GM10248 (cell line): ENCODE data around the gene CACNG4.

Source experiments
- CTCF ChIA-PET: fragments of 300-600 bp; sonication (Branson Sonifier 250); formaldehyde crosslinking; extraction: SDS; loops from one replicate; lab custom pipeline; 2021; ENCODE audit warnings: antibody characterized with exemption; lab: Yijun Ruan, JAX
- POLR2A ChIA-PET: fragments of 350-650 bp; sonication (Branson Sonifier 250); formaldehyde crosslinking; extraction: SDS; loops from one replicate; lab custom pipeline; 2020; ENCODE audit warnings: antibody characterized with exemption; lab: Yijun Ruan, JAX
- DNase-seq: peaks from one replicate; pipeline ENCODE4 v3.0.0; 2012; ENCODE audit errors: extremely low spot score
- TF ChIP-seq, protein P1 (sequence below): IDR thresholded peaks from 2 replicates; pipeline ENCODE4 v1.5.1; 2012; ENCODE audit warnings: mild to moderate bottlenecking, low read depth; ENCODE audit errors: extremely low read depth, missing control alignments, control extremely low read depth

Gene CACNG4

GRCh38 chr17:66956941-66957340 lies 7.6 kb upstream of the CACNG4 start:
- DNase-seq: no peak
- ChIA-PET POLR2A (no interaction called here), CTCF (interaction anchor here (0.9 kb wide), 1 partner anchor 229 kb away, joined by 3 read pairs; no protein-coding TSS in a partner anchor)
- TF ChIP-seq, protein P1, sequence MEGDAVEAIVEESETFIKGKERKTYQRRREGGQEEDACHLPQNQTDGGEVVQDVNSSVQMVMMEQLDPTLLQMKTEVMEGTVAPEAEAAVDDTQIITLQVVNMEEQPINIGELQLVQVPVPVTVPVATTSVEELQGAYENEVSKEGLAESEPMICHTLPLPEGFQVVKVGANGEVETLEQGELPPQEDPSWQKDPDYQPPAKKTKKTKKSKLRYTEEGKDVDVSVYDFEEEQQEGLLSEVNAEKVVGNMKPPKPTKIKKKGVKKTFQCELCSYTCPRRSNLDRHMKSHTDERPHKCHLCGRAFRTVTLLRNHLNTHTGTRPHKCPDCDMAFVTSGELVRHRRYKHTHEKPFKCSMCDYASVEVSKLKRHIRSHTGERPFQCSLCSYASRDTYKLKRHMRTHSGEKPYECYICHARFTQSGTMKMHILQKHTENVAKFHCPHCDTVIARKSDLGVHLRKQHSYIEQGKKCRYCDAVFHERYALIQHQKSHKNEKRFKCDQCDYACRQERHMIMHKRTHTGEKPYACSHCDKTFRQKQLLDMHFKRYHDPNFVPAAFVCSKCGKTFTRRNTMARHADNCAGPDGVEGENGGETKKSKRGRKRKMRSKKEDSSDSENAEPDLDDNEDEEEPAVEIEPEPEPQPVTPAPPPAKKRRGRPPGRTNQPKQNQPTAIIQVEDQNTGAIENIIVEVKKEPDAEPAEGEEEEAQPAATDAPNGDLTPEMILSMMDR: no peak

- DNase-seq: no peak
- ChIA-PET CTCF (interaction anchor here (0.9 kb wide), 1 partner anchor 230 kb away, joined by 3 read pairs; no protein-coding TSS in a partner anchor), POLR2A (no interaction called here)
- TF ChIP-seq, protein P1: no peak
Observed at GRCh38 chr17:66957343-66957742, 7.2 kb upstream of the CACNG4 start.

DNA sequence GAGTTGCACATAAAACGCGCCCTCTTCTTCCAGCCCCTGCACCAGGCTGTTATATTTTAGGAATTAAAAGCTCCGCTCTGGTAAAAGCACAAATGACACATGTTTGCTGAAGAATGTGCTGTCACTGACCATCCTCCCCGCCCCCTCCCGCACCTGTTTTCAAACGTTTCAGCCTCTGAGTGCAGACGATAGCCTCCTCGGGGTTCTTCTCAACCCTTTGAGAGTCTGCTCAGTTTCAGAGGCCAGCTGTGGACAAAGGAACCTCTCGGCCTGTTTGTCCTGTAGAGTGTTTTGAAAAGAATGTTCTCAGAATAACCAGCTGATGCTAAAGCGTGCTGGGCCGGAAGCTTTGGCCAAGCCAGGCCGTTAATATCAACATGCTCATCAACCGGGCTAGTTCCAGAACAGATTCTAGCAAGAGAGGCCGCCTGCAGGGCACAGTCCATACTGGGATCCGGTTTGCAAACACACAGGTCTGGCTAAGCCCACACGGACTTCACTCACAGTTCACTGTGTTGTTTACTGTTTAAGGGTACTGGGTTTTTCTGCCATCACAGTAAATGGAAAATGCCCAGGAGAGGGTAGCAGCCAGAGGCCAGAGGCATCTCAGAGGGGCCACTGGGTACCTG lies 6.4 kb upstream of the CACNG4 start:
- no peak for DNase-seq
- ChIA-PET POLR2A (no interaction called here), CTCF (interaction anchor here (0.9 kb wide), 1 partner anchor 231 kb away, joined by 3 read pairs; no protein-coding TSS in a partner anchor)
- TF ChIP-seq, protein P1: no peak

- ChIA-PET POLR2A (no interaction called here), CTCF (no interaction called here)
- DNase-seq: no peak
- TF ChIP-seq, protein P1: no peak
Observed at GRCh38 chr17:66959641-66960375, 4.7 kb upstream of the CACNG4 start.

GRCh38 chr17:66960613-66961012 lies 3.9 kb upstream of the CACNG4 start:
- no peak for DNase-seq

DNA sequence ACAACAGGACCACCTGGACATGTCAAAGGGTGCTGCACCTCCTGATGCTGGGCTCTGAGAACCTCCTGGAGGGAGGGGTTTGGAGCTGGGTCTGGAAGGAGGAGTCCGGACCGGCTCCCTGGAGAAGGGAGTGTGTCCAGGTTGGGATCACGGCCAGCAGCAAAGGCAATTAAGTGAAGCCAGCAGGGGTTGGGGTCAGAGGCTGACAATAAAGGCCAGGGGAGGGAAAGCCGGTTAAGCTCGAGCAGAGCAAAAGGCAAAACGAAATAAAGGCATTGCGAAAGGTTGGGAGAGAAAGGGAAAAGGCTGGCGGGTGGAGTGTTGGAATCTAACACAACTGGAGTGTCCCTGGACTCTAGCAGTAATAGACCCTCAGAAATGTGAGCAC lies 992 bp upstream of the CACNG4 start:
- CTCF ChIA-PET: no interaction called here
- DNase-seq: no peak
- TF ChIP-seq, protein P1: no peak
- POLR2A ChIA-PET: no interaction called here

More at GRCh38 chr17:66960613-66961012, 3.9 kb upstream of the CACNG4 start:
- ChIA-PET POLR2A (no interaction called here), CTCF (no interaction called here)
- TF ChIP-seq, protein P1: no peak
